ENCODE data around the gene ARHGEF6.

The ARHGEF6 gene

GRCh38 chrX:136636121-136636520, 144.6 kb downstream of the ARHGEF6 start:
- no peak for DNase-seq

GRCh38 chrX:136635235-136635634, 145.5 kb downstream of the ARHGEF6 start:
- no peak for DNase-seq

DNA sequence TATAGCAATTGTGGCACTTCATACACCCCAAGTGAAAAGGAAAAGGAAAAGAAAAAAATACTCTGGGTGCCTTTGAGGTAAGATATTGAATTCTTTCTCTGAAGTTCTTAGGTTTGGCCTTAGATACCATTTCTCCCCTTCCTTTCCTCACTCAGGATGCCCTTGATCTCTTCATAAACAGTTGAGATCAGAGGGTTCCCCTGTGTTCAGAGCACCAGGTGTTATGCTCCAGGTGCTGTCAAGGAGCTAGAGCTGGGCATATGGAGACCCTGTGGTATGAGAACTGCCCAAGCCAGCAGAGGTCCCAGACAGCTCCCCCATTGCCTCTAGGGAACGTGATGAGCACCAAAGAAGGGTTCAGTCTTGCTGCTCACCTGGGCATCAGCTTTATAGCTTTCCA, 149.9 kb downstream of the ARHGEF6 start:
- DNase-seq, result no peak

DNA sequence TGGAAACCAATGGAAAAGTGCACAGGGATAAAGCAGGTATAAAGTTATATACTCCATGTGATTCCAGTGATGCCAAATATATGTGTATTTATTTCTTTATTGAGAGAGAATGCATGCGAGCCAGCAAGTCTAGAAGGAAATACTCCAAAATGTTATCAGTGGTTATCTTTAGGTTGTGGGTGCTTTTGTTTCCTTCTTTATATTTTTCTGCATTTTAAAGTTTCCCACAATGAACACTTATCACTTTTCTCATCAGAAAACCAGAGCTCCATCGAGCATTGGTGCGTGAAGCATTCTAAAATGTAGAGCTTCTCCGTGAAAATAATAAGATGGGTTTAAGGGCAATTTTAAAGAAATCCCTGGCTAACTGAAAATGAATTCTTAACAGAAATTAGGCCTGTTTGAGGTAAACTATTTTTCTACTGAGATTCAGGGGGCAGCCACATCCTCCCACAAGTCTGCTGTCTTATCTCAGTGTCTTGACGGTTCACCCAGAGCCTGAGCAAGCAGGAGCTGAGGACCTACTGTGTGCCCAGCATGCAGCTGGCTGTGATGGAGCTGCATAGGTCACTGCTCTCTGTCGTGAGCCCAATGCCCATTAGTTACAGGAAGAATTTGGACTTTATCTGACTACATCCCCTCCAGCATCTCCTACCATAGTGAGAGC, 151.5 kb downstream of the ARHGEF6 start:
- no peak for DNase-seq

DNA sequence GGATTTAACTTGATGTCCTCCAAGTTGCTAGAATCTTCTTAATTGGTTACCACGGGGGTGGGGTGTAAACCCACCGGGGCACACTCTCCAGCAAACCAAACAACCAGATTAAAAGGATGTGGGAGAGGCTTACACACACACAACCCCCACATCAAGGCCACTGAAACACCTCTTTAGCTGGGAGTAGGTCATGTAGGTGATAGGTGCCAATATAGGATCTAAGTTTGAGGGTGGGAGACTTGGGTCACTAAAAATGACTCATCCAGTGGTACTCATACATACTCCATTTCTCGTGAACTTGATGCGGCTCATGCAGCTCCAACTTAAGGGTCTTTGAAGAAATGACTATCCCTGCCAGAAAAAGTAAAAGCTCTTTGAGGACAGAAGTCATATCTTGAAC, 153.3 kb downstream of the ARHGEF6 start:
- DNase-seq, result no peak

DNA sequence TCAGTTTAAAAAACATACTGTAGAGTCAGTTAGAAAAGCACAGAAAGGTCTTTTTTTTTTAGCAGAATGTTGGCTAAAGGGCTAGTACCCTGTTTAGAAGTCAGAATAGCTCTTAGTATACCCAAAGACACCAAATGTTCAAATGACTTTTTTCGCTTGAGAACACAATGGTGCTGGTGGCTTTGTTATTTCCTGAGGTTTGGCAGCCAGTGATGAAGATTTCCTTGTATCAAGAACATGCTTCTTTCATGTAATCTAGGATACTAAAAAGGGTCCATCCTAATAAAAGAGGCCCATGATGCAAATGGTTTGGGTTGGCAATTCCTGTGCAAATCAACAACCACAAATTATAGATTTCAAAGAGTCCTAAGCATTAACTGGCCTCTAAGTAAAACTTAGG, 153.8 kb downstream of the ARHGEF6 start:
- no peak for DNase-seq

GRCh38 chrX:136626237-136626636, 154.5 kb downstream of the ARHGEF6 start:
- no peak for DNase-seq

GRCh38 chrX:136625246-136625645, 155.5 kb downstream of the ARHGEF6 start:
- DNase-seq, result no peak

DNA sequence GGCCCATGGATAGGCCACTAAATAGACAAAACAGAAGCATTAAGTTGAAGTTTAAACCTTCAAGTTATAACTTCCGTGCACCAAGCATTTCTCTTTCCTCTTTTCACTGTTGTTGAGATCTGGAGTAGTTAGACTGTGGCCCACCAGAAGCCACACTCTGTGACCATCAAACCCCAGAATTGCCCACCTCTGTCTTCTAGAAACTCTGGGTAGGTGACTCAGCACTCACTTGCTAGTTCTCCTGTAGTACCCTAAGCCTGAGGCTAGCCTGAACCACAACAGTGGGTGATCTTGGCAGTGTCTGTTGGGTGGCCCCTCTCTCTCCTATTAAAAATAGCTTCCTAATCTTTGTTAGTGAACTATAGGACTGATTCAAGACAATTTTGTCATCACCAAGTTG, 157.3 kb downstream of the ARHGEF6 start:
- no peak for DNase-seq

- no peak for DNase-seq
Observed at GRCh38 chrX:136622568-136622967, 158.2 kb downstream of the ARHGEF6 start.

DNA sequence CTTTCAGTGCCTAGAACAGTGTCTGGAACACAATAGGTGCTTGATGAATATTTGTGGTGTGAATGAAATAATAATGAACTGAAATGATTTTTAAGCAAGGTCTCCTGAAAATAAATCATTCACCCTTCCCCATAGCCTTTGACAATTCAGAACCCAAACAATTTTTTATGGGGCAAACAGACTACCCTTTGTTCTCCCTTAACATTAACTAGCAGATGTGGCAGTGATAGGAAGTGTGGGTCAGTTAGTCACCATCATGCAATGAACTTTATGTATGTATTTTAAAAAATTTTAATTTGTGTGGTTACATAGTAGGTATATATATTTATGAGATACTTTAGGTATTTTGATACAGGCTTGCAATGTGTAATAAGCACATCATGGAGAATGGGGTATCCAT, 160.0 kb downstream of the ARHGEF6 start:
- no peak for DNase-seq

- DNase-seq, result no peak
Observed at GRCh38 chrX:136619899-136620505, 160.7 kb downstream of the ARHGEF6 start.

GRCh38 chrX:136616987-136617685, 163.6 kb downstream of the ARHGEF6 start:
- no peak for DNase-seq

Measured in NCI-H510A treated with DMSO at 0.1 percent for 48 hours (cell line).